H9 (cell line): Measurements from ENCODE around the gene RUBCN. TPM values are rescaled to one million over a fixed set of nuclear protein-coding genes. Genes with fewer than 3 reads are reported as not detected.

Experiments
- DNase-seq: peaks from one replicate; pipeline ENCODE4 v3.0.0-alpha.2; 2017
- H2AFZ ChIP-seq: one replicate; pipeline ENCODE4 v1.6.1; 2013; ENCODE audit warnings: mild to moderate bottlenecking, low read length, control low read depth, moderate library complexity
- H2AK5ac ChIP-seq: 2 replicates; pipeline ENCODE4 v1.6.1; 2013; ENCODE audit warnings: low read length, control low read depth, mixed read lengths; ENCODE audit not compliant: insufficient read length
- H2BK120ac ChIP-seq: one replicate; pipeline ENCODE4 v1.6.1; 2013; ENCODE audit warnings: low read depth, mild to moderate bottlenecking, low read length, control low read depth, inconsistent platforms; ENCODE audit not compliant: poor library complexity, severe bottlenecking
- H2BK12ac ChIP-seq: 2 replicates; pipeline ENCODE4 v1.6.1; 2013; ENCODE audit warnings: low read length, control low read depth, mixed read lengths, low read depth; ENCODE audit not compliant: insufficient read length
- H2BK15ac ChIP-seq: 2 replicates; pipeline ENCODE4 v1.6.1; 2013; ENCODE audit warnings: low read depth, low read length, control low read depth
- H2BK20ac ChIP-seq: one replicate; pipeline ENCODE4 v1.6.1; 2013; ENCODE audit warnings: low read depth, mild to moderate bottlenecking, low read length, control low read depth, inconsistent platforms; ENCODE audit not compliant: poor library complexity, severe bottlenecking
- H2BK5ac ChIP-seq: 2 replicates; pipeline ENCODE4 v1.6.1; 2013; ENCODE audit warnings: low read length, control low read depth, mixed read lengths; ENCODE audit not compliant: insufficient read length
- H3K14ac ChIP-seq: 2 replicates; pipeline ENCODE4 v1.6.1; 2013; ENCODE audit warnings: low read length, control low read depth; ENCODE audit not compliant: insufficient read depth
- H3K18ac ChIP-seq: 2 replicates; pipeline ENCODE4 v1.6.1; 2013; ENCODE audit warnings: low read depth, mild to moderate bottlenecking, mixed read lengths, low read length, control low read depth; ENCODE audit not compliant: insufficient read length
- H3K23ac ChIP-seq: 2 replicates; pipeline ENCODE4 v1.6.1; 2013; ENCODE audit warnings: low read length, control low read depth, mixed read lengths, low read depth; ENCODE audit not compliant: insufficient read length
- H3K23me2 ChIP-seq: 2 replicates; pipeline ENCODE4 v1.6.1; 2013; ENCODE audit warnings: low read depth, mild to moderate bottlenecking, mixed read lengths, low read length, control low read depth; ENCODE audit not compliant: insufficient read length, poor library complexity, severe bottlenecking
- H3K27ac ChIP-seq: 2 replicates; pipeline ENCODE4 v1.5.1; 2013; ENCODE audit warnings: low read length, control low read depth, mixed read lengths, low read depth; ENCODE audit not compliant: insufficient read length
- H3K27me3 ChIP-seq: 2 replicates; pipeline ENCODE4 v1.6.1; 2013; ENCODE audit warnings: low read length, control low read depth, inconsistent platforms; ENCODE audit not compliant: insufficient read depth
- H3K4ac ChIP-seq: 2 replicates; pipeline ENCODE4 v1.6.1; 2013; ENCODE audit warnings: low read depth, mild to moderate bottlenecking, control low read depth, inconsistent platforms, low read length, moderate library complexity
- H3K4me1 ChIP-seq: 2 replicates; pipeline ENCODE4 v1.6.1; 2013; ENCODE audit warnings: low read length, control low read depth, inconsistent platforms; ENCODE audit not compliant: insufficient read depth
- H3K4me2 ChIP-seq: 2 replicates; pipeline ENCODE4 v1.6.1; 2013; ENCODE audit warnings: low read length, control low read depth, mixed read lengths; ENCODE audit not compliant: insufficient read length, insufficient read depth
- H3K56ac ChIP-seq: 2 replicates; pipeline ENCODE4 v1.6.1; 2013; ENCODE audit warnings: low read depth, mild to moderate bottlenecking, mixed read lengths, low read length, control low read depth; ENCODE audit not compliant: insufficient read length
- H3K79me1 ChIP-seq: 2 replicates; pipeline ENCODE4 v1.6.1; 2013; ENCODE audit warnings: low read depth, mild to moderate bottlenecking, moderate library complexity, low read length, control low read depth, inconsistent platforms; ENCODE audit not compliant: insufficient read depth, poor library complexity, severe bottlenecking
- H3K79me2 ChIP-seq: 2 replicates; pipeline ENCODE4 v1.6.1; 2013; ENCODE audit warnings: low read length, control low read depth, inconsistent platforms; ENCODE audit not compliant: insufficient read depth
- H3K9ac ChIP-seq: 2 replicates; pipeline ENCODE4 v1.6.1; 2013; ENCODE audit warnings: low read length, control low read depth, mixed read lengths; ENCODE audit not compliant: insufficient read length; ENCODE audit errors: extremely low read depth
- H3K9me3 ChIP-seq: one replicate; pipeline ENCODE4 v1.6.1; 2013; ENCODE audit warnings: low read depth, low read length, inconsistent platforms; ENCODE audit not compliant: control insufficient read depth
- H3T11ph ChIP-seq: one replicate; pipeline ENCODE4 v1.6.1; 2013; ENCODE audit warnings: mild to moderate bottlenecking, low read length, control low read depth, inconsistent platforms
- H4K20me1 ChIP-seq: one replicate; pipeline ENCODE4 v1.6.1; 2013; ENCODE audit not compliant: control insufficient read depth, insufficient read length, insufficient read depth
- H4K5ac ChIP-seq: 2 replicates; pipeline ENCODE4 v1.6.1; 2013; ENCODE audit warnings: low read depth, mild to moderate bottlenecking, mixed read lengths, low read length, control low read depth; ENCODE audit not compliant: insufficient read length
- H4K8ac ChIP-seq: replicated peaks from 2 replicates; pipeline ENCODE4 v1.6.1; 2013; ENCODE audit warnings: low read length, control low read depth, mixed read lengths, low read depth; ENCODE audit not compliant: insufficient read length
- H4K91ac ChIP-seq: 2 replicates; pipeline ENCODE4 v1.6.1; 2013; ENCODE audit warnings: low read depth, mild to moderate bottlenecking, moderate library complexity, mixed read lengths, low read length, control low read depth; ENCODE audit not compliant: insufficient read length
- H3K27ac Mint-ChIP-seq, 3 experiments: 2 replicates in 2 of 3; 3 replicates in 1 of 3; pipeline ENCODE4 v1.8.0; 2020 to 2021; ENCODE audit warnings: mixed read lengths in 3 of 3, mild to moderate bottlenecking in 1 of 3, moderate library complexity in 1 of 3
- H3K27me3 Mint-ChIP-seq: 2 replicates; pipeline ENCODE4 v1.8.0; 2021; ENCODE audit warnings: low read depth, mild to moderate bottlenecking, moderate library complexity, mixed read lengths
- H3K36me3 Mint-ChIP-seq, 3 experiments: 2 replicates in 2 of 3; 3 replicates in 1 of 3; pipeline ENCODE4 v1.8.0; 2020 to 2021; ENCODE audit warnings: low read depth in 3 of 3, mixed read lengths in 3 of 3; ENCODE audit not compliant: insufficient read depth in 1 of 3
- H3K4me1 Mint-ChIP-seq, 2 experiments: 2 replicates each; pipeline ENCODE4 v1.8.0; 2020; ENCODE audit warnings: mixed read lengths in 2 of 2
- H3K4me3 Mint-ChIP-seq, 2 experiments: 2 replicates in 1 of 2; 3 replicates in 1 of 2; pipeline ENCODE4 v1.8.0; 2020 to 2021; ENCODE audit warnings: mild to moderate bottlenecking in 2 of 2, mixed read lengths in 2 of 2, moderate library complexity in 1 of 2
- H3K9me3 Mint-ChIP-seq, 2 experiments: 2 replicates in 1 of 2; 3 replicates in 1 of 2; pipeline ENCODE4 v1.8.0; 2020; ENCODE audit warnings: mild to moderate bottlenecking in 2 of 2, mixed read lengths in 2 of 2, moderate library complexity in 1 of 2
- CTCF ChIP-seq: fragments of 200-600 bp; sonication (generic); conservative IDR thresholded peaks from 3 replicates; pipeline ENCODE4 v1.8.0; 2021; ENCODE audit warnings: antibody characterized with exemption, mild to moderate bottlenecking
- WGBS: extraction: QIAGEN DNeasy Blood & Tissue Kit; methylation state at CpG from one replicate; pipeline ENCODE4 v1.1.7; 2013; ENCODE audit warnings: missing lambda C conversion rate, low lambda C conversion rate, mixed read lengths; ENCODE audit not compliant: insufficient read length; ENCODE audit errors: extremely low coverage; 5-methylcytosine and 5-hydroxymethylcytosine counted together
- total RNA-seq: library from RNA; stranded (reverse); gene quantifications from 2 replicates; pipeline ENCODE4 v1.2.1, GENCODE V29; 2021

RUBCN gene
- total RNA-seq, 1 experiment from 2014 or later: 17.7 TPM

- Histone ChIP-seq H3T11ph (no peak overlapping the region), H2BK120ac (no peak overlapping the region), H2BK12ac (no peak overlapping the region), H3K79me2 (no peaks in the 10 kb centered on the region), H3K9ac (no peak overlapping the region), H4K5ac (no peak overlapping the region), H3K27me3 (no peaks in the 10 kb centered on the region), H2AK5ac (no peak overlapping the region), H2BK5ac (no peak overlapping the region), H3K14ac (no peak overlapping the region), H3K4me1 (no peaks in the 10 kb centered on the region), H3K9me3 (no peaks in the 10 kb centered on the region), H3K4ac (no peak overlapping the region), H2BK20ac (no peak overlapping the region), H3K27ac (no peak overlapping the region), H4K91ac (no peak overlapping the region), H3K18ac (no peak overlapping the region), H3K23me2 (no peaks in the 10 kb centered on the region), H3K23ac (no peak overlapping the region), H3K79me1 (no peaks in the 10 kb centered on the region), H2AFZ (no peak overlapping the region), H3K4me2 (no peak overlapping the region), H3K56ac (no peak overlapping the region), H2BK15ac (no peak overlapping the region), H4K20me1 (no peaks in the 10 kb centered on the region), H4K8ac (no peak overlapping the region)
- Mint-ChIP-seq H3K27me3 (no peaks in the 10 kb centered on the region), H3K27ac (peak overlapping the region in 2 of 3 experiments; percentile 17 to 47; a peak in 1 of 7 replicates), H3K9me3 (peaks cover 0 to 3% of the 10 kb centered on the region in 2 experiments; a peak in 1 of 5 replicates), H3K4me3 (no peak overlapping the region; a peak in 1 of 5 replicates), H3K4me1 (no peaks in the 10 kb centered on the region), H3K36me3 (peaks cover 10 to 35% (median 13%) of the 10 kb centered on the region in 3 experiments)
- no peak for DNase-seq
- no CpG with 5 or more reads among the region's 7 CpGs for WGBS
- no peak for TF ChIP-seq CTCF
Measured at GRCh38 chr3:197706658-197707057, 30.0 kb downstream of the RUBCN start.
